ENCODE data around the gene SEMA4D. TPM values are rescaled to one million over a fixed set of nuclear protein-coding genes. Genes with fewer than 3 reads are reported as not detected.
"Not testable (repeated sequence)": the region's sequence is repeated elsewhere in the genome, so short reads cannot be mapped to it uniquely, and the experiment has no call there.

Gene SEMA4D
- total and polyA plus RNA-seq, 5 experiments from 2014 or later: 154 to 573 (median 359) TPM

- no peak for DNase-seq
Measured at GRCh38 chr9:89488131-89488530, 9.8 kb downstream of the SEMA4D start.

GRCh38 chr9:89486681-89487080 is 11.2 kb downstream of the SEMA4D start:
- Mint-ChIP-seq H3K4me3 (peak overlapping the region in 8 of 10 donors; percentile 17 to 81 (median 42)), H3K27ac (peak overlapping the region in 9 of 10 donors; percentile 44 to 96 (median 85)), H3K9me3 (peaks cover 0 to 5% (median 0%) of the 10 kb centered on the region in 9 donors), H3K4me1 (peaks cover 56 to 97% (median 95%) of the 10 kb centered on the region in 4 donors), H3K27me3 (no peaks in the 10 kb centered on the region), H3K36me3 (peaks cover 9 to 46% (median 11%) of the 10 kb centered on the region in 3 donors)
- no peak for ATAC-seq
- POLR2A ChIA-PET: interaction anchor here (0.7 to 1.8 kb wide), 3 partner anchors 10 to 46 kb away, joined by 3 to 6 read pairs (median 3); no protein-coding TSS in a partner anchor
- peak in 1 of 10 donors; percentile 43 for DNase-seq

More at GRCh38 chr9:89488131-89488530, 9.8 kb downstream of the SEMA4D start:
- no peak for ATAC-seq
- peaks cover 0 to 5% (median 0%) of the 10 kb centered on the region in 9 donors for H3K9me3 Mint-ChIP-seq
- peaks cover 9 to 51% (median 11%) of the 10 kb centered on the region in 3 donors for H3K36me3 Mint-ChIP-seq
- POLR2A ChIA-PET: interaction anchor here (0.8 to 2.7 kb wide), 6 partner anchors 13 to 33 kb away, joined by 3 to 12 read pairs (median 4); no protein-coding TSS in a partner anchor
- peaks cover 56 to 97% (median 95%) of the 10 kb centered on the region in 4 donors for H3K4me1 Mint-ChIP-seq
- peak overlapping the region in 9 of 10 donors; percentile 8 to 99 (median 48) for H3K4me3 Mint-ChIP-seq
- H3K27me3 Mint-ChIP-seq: no peaks in the 10 kb centered on the region
- H3K27ac Mint-ChIP-seq: peak overlapping the region; percentile 56 to 97 (median 92)

GRCh38 chr9:89484475-89485404 is 13.2 kb downstream of the SEMA4D start:
- POLR2A ChIA-PET: interaction anchor here (0.6 to 5.2 kb wide), 15 partner anchors 8 to 76 kb away, joined by 3 to 62 read pairs (median 5); no protein-coding TSS in a partner anchor
- peaks cover 0 to 5% (median 0%) of the 10 kb centered on the region in 9 donors for H3K9me3 Mint-ChIP-seq
- peaks cover 12 to 45% (median 18%) of the 10 kb centered on the region in 3 donors for H3K36me3 Mint-ChIP-seq
- H3K27ac Mint-ChIP-seq: peak overlapping the region; percentile 88 to 99 (median 94)
- peak in 1 of 10 donors; percentile 24 for DNase-seq
- ATAC-seq: no peak
- H3K4me3 Mint-ChIP-seq: peak overlapping the region; percentile 73 to 99 (median 95)
- H3K27me3 Mint-ChIP-seq: no peaks in the 10 kb centered on the region
- peaks cover 59 to 93% (median 91%) of the 10 kb centered on the region in 4 donors for H3K4me1 Mint-ChIP-seq

GRCh38 chr9:89483592-89484474 is 14.1 kb downstream of the SEMA4D start:
- peak overlapping the region; percentile 73 to 99 (median 95) for H3K4me3 Mint-ChIP-seq
- DNase-seq (peak; percentile 65 to 89 (median 73)), ATAC-seq (peak; percentile 71 to 84)
- POLR2A ChIA-PET: interaction anchor here (0.7 to 5.2 kb wide), 20 partner anchors 9 to 65 kb away, joined by 3 to 62 read pairs (median 4); no protein-coding TSS in a partner anchor
- H3K27me3 Mint-ChIP-seq: no peaks in the 10 kb centered on the region
- H3K9me3 Mint-ChIP-seq: peaks cover 0 to 9% (median 2%) of the 10 kb centered on the region in 9 donors
- peak overlapping the region; percentile 94 to 99 (median 95) for H3K27ac Mint-ChIP-seq
- peaks cover 18 to 46% (median 27%) of the 10 kb centered on the region in 3 donors for H3K36me3 Mint-ChIP-seq
- H3K4me1 Mint-ChIP-seq: peaks cover 55 to 93% (median 91%) of the 10 kb centered on the region in 4 donors

GRCh38 chr9:89482901-89483361 is 15.0 kb downstream of the SEMA4D start:
- ATAC-seq: no peak
- POLR2A ChIA-PET: interaction anchor here (1.0 to 5.4 kb wide), 14 partner anchors 9 to 66 kb away, joined by 3 to 62 read pairs (median 8); no protein-coding TSS in a partner anchor
- peaks cover 57 to 93% (median 92%) of the 10 kb centered on the region in 4 donors for H3K4me1 Mint-ChIP-seq
- H3K36me3 Mint-ChIP-seq: peaks cover 21 to 48% (median 31%) of the 10 kb centered on the region in 3 donors
- H3K27me3 Mint-ChIP-seq: no peaks in the 10 kb centered on the region
- peak overlapping the region; percentile 94 to 99 (median 95) for H3K27ac Mint-ChIP-seq
- peak overlapping the region; percentile 73 to 99 (median 95) for H3K4me3 Mint-ChIP-seq
- DNase-seq: peak in 1 of 10 donors; percentile 13
- peaks cover 0 to 9% (median 2%) of the 10 kb centered on the region in 9 donors for H3K9me3 Mint-ChIP-seq

GRCh38 chr9:89482056-89482851 is 15.7 kb downstream of the SEMA4D start:
- peak in 1 of 10 donors; percentile 54 for DNase-seq
- H3K36me3 Mint-ChIP-seq: peaks cover 24 to 51% (median 37%) of the 10 kb centered on the region in 3 donors
- POLR2A ChIA-PET: interaction anchor here (0.7 to 5.4 kb wide), 28 partner anchors 7 to 80 kb away, joined by 3 to 62 read pairs (median 6); no protein-coding TSS in a partner anchor

GRCh38 chr9:89481538-89481915 is 16.4 kb downstream of the SEMA4D start:
- H3K27ac Mint-ChIP-seq: peak overlapping the region; percentile 94 to 99 (median 95)
- H3K4me1 Mint-ChIP-seq: peaks cover 63 to 94% (median 93%) of the 10 kb centered on the region in 4 donors
- peak overlapping the region; percentile 73 to 99 (median 95) for H3K4me3 Mint-ChIP-seq
- POLR2A ChIA-PET: interaction anchor here (0.7 to 5.4 kb wide), 25 partner anchors 8 to 79 kb away, joined by 3 to 62 read pairs (median 6); no protein-coding TSS in a partner anchor
- H3K36me3 Mint-ChIP-seq: peaks cover 30 to 56% (median 43%) of the 10 kb centered on the region in 3 donors
- ATAC-seq: peak; percentile 39 to 45
- DNase-seq: peak in 5 of 10 donors; percentile 53 to 79 (median 63)
- H3K27me3 Mint-ChIP-seq: no peaks in the 10 kb centered on the region
- H3K9me3 Mint-ChIP-seq: peaks cover 0 to 9% (median 2%) of the 10 kb centered on the region in 9 donors

More at GRCh38 chr9:89482056-89482851, 15.7 kb downstream of the SEMA4D start:
- no peak for ATAC-seq
- H3K27me3 Mint-ChIP-seq: no peaks in the 10 kb centered on the region
- H3K27ac Mint-ChIP-seq: peak overlapping the region; percentile 94 to 99 (median 95)
- peaks cover 59 to 93% (median 92%) of the 10 kb centered on the region in 4 donors for H3K4me1 Mint-ChIP-seq
- H3K4me3 Mint-ChIP-seq: peak overlapping the region; percentile 73 to 99 (median 95)
- peaks cover 0 to 9% (median 2%) of the 10 kb centered on the region in 9 donors for H3K9me3 Mint-ChIP-seq

- ATAC-seq: peak; percentile 10 to 18
- Mint-ChIP-seq H3K36me3 (peaks cover 27 to 59% (median 43%) of the 10 kb centered on the region in 3 donors), H3K27me3 (no peaks in the 10 kb centered on the region), H3K4me1 (peaks cover 60 to 94% (median 93%) of the 10 kb centered on the region in 4 donors), H3K27ac (peak overlapping the region; percentile 94 to 99 (median 95)), H3K9me3 (peaks cover 0 to 9% (median 2%) of the 10 kb centered on the region in 9 donors), H3K4me3 (peak overlapping the region; percentile 73 to 99 (median 95))
- POLR2A ChIA-PET: interaction anchor here (0.9 to 5.4 kb wide), 23 partner anchors 9 to 79 kb away, joined by 3 to 62 read pairs (median 6); partner anchors contain the start of gene SEMA4D
- DNase-seq: peak in 1 of 10 donors; percentile 35
Measured at GRCh38 chr9:89480825-89481537, 16.9 kb downstream of the SEMA4D start.

- H3K27me3 Mint-ChIP-seq, ATAC-seq, H3K9me3 Mint-ChIP-seq: not testable (repeated sequence)
- Mint-ChIP-seq H3K36me3 (peaks cover 24 to 60% (median 41%) of the 10 kb centered on the region in 3 donors), H3K4me3 (peak overlapping the region in 4 of 10 donors; percentile 19 to 98 (median 88)), H3K27ac (peak overlapping the region in 5 of 10 donors; percentile 61 to 99 (median 94)), H3K4me1 (peaks cover 61 to 97% (median 94%) of the 10 kb centered on the region in 4 donors)
- POLR2A ChIA-PET: interaction anchor here (1.1 to 5.4 kb wide), 15 partner anchors 9 to 69 kb away, joined by 3 to 62 read pairs (median 14); partner anchors contain the start of gene SEMA4D
- peak in 1 of 10 donors; percentile 28 for DNase-seq
Measured at GRCh38 chr9:89480372-89480771, 17.5 kb downstream of the SEMA4D start.

GRCh38 chr9:89479669-89480011 is 18.3 kb downstream of the SEMA4D start:
- POLR2A ChIA-PET: interaction anchor here (1.0 to 5.4 kb wide), 17 partner anchors 10 to 76 kb away, joined by 3 to 28 read pairs (median 13); partner anchors contain the start of gene SEMA4D
- H3K27ac Mint-ChIP-seq: peak overlapping the region; percentile 89 to 99 (median 96)
- H3K9me3 Mint-ChIP-seq, H3K27me3 Mint-ChIP-seq, ATAC-seq: not testable (repeated sequence)
- peaks cover 24 to 56% (median 38%) of the 10 kb centered on the region in 3 donors for H3K36me3 Mint-ChIP-seq
- H3K4me1 Mint-ChIP-seq: peaks cover 60 to 96% (median 92%) of the 10 kb centered on the region in 4 donors
- H3K4me3 Mint-ChIP-seq: peak overlapping the region; percentile 81 to 97 (median 92)
- peak in 5 of 10 donors; percentile 33 to 53 (median 50) for DNase-seq
